K562 (cell line): ENCODE results near the gene CD19. TPM values are rescaled to one million over a fixed set of nuclear protein-coding genes. Genes with fewer than 3 reads are reported as not detected.
A peak's percentile ranks its signal among the peaks of the same experiment; 100 is the strongest.

ENCODE experiments used
- ARID1B ChIP-seq: fragments of 450-650 bp; IDR thresholded peaks from 2 replicates; pipeline ENCODE4 v1.6.1; 2016; ENCODE audit warnings: antibody characterized with exemption, mild to moderate bottlenecking, inconsistent platforms
- CBFB ChIP-seq: sonication (generic); formaldehyde crosslinking; IDR thresholded peaks from 2 replicates; pipeline ENCODE4 v1.4.0; 2020; ENCODE audit warnings: mild to moderate bottlenecking, missing genetic modification reagents
- CHD4 ChIP-seq: fragments of 200-600 bp; sonication (generic); IDR thresholded peaks from 3 replicates; pipeline ENCODE4 v1.6.1; 2012; ENCODE audit warnings: low read depth, mild to moderate bottlenecking, mixed read lengths, low read length, inconsistent platforms; ENCODE audit not compliant: insufficient read depth, insufficient replicate concordance, poor library complexity, severe bottlenecking
- EP400 ChIP-seq: fragments of 450-650 bp; IDR thresholded peaks from 2 replicates; pipeline ENCODE4 v1.6.1; 2017; ENCODE audit warnings: antibody characterized with exemption, mild to moderate bottlenecking, moderate library complexity
- ESRRA ChIP-seq: fragments of 450-650 bp; IDR thresholded peaks from 2 replicates; pipeline ENCODE4 v1.6.1; 2014; ENCODE audit warnings: low read depth, mild to moderate bottlenecking, moderate library complexity, borderline replicate concordance
- HNRNPLL ChIP-seq: fragments of 200-400 bp; formaldehyde crosslinking; IDR thresholded peaks from 2 replicates; pipeline ENCODE4 v1.6.1; 2017; ENCODE audit warnings: low read length, low read depth, mild to moderate bottlenecking; ENCODE audit not compliant: poor library complexity, severe bottlenecking
- SETDB1 ChIP-seq: IDR thresholded peaks from one replicate; pipeline ENCODE4 v1.6.1; 2012; ENCODE audit warnings: low read length, control low read depth, inconsistent platforms
- SPI1 ChIP-seq: IDR thresholded peaks from 2 replicates; pipeline ENCODE4 v1.6.1; 2011; ENCODE audit warnings: low read depth, low read length, control low read depth, borderline replicate concordance
- TSC22D4 ChIP-seq: fragments of 450-650 bp; IDR thresholded peaks from 2 replicates; pipeline ENCODE4 v1.6.1; 2016; ENCODE audit warnings: missing genetic modification characterization, missing biosample characterization, control low read depth
- ZNF140 ChIP-seq: fragments of 250-450 bp; sonication (Bioruptor Pico); IDR thresholded peaks from 2 replicates; pipeline ENCODE4 v1.8.0; 2021; ENCODE audit warnings: moderate library complexity, mild to moderate bottlenecking, inconsistent platforms
- polyA plus RNA-seq, 8 experiments: library from polyadenylated mRNA; depleted of rRNA in 4 of 8; stranded (reverse) in 5 of 8; unstranded in 3 of 8; fragments of >200 nt; fragmentation: Nextera tagmentation in 2 of 8; fragmentation: Illumina TruSeq in 1 of 8; extraction: Ambion mirVana in 2 of 8; extraction: Trizol in 1 of 8; gene quantifications; 2 replicates each; pipeline versions ENCODE4 v1.2.1 to v1.2.3, GENCODE V29; 2011 to 2014; ENCODE audit warnings: inconsistent platforms in 1 of 8, missing spikeins in 1 of 8
- total RNA-seq, 7 experiments: library from RNA; depleted of rRNA in 6 of 7; stranded (reverse); fragments of >200 nt in 6 of 7; fragmentation: Illumina TruSeq in 2 of 7; extraction: Trizol in 2 of 7; gene quantifications; 2 replicates each; pipeline versions ENCODE4 v1.2.1 to v1.2.3, GENCODE V29; 2011 to 2021; ENCODE audit warnings: low replicate concordance in 1 of 7
- TF ChIP-seq, protein P1 (sequence below): fragments of 450-650 bp; formaldehyde crosslinking; IDR thresholded peaks from 2 replicates; pipeline ENCODE4 v1.4.0; 2020; ENCODE audit warnings: mild to moderate bottlenecking, moderate library complexity
- TF ChIP-seq, protein P2 (sequence below): fragments of 250-450 bp; sonication (Bioruptor Pico); IDR thresholded peaks from 2 replicates; pipeline ENCODE4 v1.8.0; 2021; ENCODE audit warnings: mild to moderate bottlenecking, moderate library complexity
- TF ChIP-seq, protein P3 (sequence below): fragments of 450-650 bp; formaldehyde crosslinking; IDR thresholded peaks from 2 replicates; pipeline ENCODE4 v1.4.0; 2022; ENCODE audit warnings: mild to moderate bottlenecking, moderate library complexity
- TF ChIP-seq, protein P4 (sequence below): fragments of 450-650 bp; IDR thresholded peaks from 2 replicates; pipeline ENCODE4 v1.6.1; 2016; ENCODE audit warnings: low read depth

Gene CD19
- total and polyA plus RNA-seq, 9 of the 15 experiments (the other 6 are each of a cell fraction or from before 2014, with no cell fraction given), result 0.27 to 3.7 (median 2.0) TPM; not detected in 1

DNA sequence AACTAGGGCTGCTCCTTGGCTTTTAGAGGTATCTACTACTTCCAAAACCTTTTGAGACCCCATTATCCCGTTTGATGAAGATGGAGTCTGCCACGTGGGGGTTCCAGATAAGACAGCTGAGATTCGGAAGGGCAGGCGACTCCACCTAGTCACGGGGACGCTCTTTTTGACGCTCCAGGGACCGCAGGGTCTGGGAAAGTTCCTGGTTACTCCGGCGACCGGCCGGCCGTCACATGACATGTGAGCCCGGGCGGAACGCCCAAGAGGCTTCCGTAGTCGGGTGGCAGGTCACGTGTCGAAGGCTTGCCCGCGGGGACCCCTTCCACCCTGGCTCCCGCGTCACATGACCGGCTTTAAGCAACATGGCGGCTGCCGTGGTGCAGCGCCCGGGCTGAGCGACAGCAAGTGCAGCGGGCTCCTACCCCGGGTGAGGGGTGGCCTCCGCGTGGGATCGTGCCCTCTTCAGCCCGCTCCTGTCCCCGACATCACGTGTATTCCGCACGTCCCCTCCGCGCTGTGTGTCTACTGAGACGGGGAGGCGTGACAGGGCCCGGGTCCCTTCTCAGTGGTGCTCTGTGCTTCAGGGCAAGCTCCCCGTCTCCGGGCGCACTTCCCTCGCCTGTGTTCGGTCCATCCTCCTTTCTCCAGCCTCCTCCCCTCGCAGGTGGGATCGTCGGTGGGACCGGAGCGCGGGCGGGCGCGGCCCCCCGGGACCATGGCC, 42.8 kb downstream of the CD19 start, which contains the start of gene SPNS1 (continued):
- TF ChIP-seq, protein P1, sequence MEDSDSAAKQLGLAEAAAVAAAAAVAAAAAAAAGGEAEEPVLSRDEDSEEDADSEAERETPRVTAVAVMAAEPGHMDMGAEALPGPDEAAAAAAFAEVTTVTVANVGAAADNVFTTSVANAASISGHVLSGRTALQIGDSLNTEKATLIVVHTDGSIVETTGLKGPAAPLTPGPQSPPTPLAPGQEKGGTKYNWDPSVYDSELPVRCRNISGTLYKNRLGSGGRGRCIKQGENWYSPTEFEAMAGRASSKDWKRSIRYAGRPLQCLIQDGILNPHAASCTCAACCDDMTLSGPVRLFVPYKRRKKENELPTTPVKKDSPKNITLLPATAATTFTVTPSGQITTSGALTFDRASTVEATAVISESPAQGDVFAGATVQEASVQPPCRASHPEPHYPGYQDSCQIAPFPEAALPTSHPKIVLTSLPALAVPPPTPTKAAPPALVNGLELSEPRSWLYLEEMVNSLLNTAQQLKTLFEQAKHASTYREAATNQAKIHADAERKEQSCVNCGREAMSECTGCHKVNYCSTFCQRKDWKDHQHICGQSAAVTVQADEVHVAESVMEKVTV (CRISPR knock-in tag), result no peak
- TF ChIP-seq HNRNPLL (peak; percentile 47), TSC22D4 (tag) (no peak), EP400 (peak; percentile 88), SPI1 (no peak), CBFB (CRISPR knock-in tag) (peak; percentile 82), ARID1B (no peak; the same call in 1 of the 2 replicates), ZNF140 (CRISPR knock-in tag) (no peak), SETDB1 (peak; percentile 59), ESRRA (peak; percentile 72; the same call in 1 of the 2 replicates), CHD4 (no peak)
- TF ChIP-seq, protein P2, sequence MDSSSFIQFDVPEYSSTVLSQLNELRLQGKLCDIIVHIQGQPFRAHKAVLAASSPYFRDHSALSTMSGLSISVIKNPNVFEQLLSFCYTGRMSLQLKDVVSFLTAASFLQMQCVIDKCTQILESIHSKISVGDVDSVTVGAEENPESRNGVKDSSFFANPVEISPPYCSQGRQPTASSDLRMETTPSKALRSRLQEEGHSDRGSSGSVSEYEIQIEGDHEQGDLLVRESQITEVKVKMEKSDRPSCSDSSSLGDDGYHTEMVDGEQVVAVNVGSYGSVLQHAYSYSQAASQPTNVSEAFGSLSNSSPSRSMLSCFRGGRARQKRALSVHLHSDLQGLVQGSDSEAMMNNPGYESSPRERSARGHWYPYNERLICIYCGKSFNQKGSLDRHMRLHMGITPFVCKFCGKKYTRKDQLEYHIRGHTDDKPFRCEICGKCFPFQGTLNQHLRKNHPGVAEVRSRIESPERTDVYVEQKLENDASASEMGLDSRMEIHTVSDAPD, result no peak
- TF ChIP-seq, protein P3, sequence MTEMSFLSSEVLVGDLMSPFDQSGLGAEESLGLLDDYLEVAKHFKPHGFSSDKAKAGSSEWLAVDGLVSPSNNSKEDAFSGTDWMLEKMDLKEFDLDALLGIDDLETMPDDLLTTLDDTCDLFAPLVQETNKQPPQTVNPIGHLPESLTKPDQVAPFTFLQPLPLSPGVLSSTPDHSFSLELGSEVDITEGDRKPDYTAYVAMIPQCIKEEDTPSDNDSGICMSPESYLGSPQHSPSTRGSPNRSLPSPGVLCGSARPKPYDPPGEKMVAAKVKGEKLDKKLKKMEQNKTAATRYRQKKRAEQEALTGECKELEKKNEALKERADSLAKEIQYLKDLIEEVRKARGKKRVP (CRISPR knock-in tag), result no peak
- TF ChIP-seq, protein P4, sequence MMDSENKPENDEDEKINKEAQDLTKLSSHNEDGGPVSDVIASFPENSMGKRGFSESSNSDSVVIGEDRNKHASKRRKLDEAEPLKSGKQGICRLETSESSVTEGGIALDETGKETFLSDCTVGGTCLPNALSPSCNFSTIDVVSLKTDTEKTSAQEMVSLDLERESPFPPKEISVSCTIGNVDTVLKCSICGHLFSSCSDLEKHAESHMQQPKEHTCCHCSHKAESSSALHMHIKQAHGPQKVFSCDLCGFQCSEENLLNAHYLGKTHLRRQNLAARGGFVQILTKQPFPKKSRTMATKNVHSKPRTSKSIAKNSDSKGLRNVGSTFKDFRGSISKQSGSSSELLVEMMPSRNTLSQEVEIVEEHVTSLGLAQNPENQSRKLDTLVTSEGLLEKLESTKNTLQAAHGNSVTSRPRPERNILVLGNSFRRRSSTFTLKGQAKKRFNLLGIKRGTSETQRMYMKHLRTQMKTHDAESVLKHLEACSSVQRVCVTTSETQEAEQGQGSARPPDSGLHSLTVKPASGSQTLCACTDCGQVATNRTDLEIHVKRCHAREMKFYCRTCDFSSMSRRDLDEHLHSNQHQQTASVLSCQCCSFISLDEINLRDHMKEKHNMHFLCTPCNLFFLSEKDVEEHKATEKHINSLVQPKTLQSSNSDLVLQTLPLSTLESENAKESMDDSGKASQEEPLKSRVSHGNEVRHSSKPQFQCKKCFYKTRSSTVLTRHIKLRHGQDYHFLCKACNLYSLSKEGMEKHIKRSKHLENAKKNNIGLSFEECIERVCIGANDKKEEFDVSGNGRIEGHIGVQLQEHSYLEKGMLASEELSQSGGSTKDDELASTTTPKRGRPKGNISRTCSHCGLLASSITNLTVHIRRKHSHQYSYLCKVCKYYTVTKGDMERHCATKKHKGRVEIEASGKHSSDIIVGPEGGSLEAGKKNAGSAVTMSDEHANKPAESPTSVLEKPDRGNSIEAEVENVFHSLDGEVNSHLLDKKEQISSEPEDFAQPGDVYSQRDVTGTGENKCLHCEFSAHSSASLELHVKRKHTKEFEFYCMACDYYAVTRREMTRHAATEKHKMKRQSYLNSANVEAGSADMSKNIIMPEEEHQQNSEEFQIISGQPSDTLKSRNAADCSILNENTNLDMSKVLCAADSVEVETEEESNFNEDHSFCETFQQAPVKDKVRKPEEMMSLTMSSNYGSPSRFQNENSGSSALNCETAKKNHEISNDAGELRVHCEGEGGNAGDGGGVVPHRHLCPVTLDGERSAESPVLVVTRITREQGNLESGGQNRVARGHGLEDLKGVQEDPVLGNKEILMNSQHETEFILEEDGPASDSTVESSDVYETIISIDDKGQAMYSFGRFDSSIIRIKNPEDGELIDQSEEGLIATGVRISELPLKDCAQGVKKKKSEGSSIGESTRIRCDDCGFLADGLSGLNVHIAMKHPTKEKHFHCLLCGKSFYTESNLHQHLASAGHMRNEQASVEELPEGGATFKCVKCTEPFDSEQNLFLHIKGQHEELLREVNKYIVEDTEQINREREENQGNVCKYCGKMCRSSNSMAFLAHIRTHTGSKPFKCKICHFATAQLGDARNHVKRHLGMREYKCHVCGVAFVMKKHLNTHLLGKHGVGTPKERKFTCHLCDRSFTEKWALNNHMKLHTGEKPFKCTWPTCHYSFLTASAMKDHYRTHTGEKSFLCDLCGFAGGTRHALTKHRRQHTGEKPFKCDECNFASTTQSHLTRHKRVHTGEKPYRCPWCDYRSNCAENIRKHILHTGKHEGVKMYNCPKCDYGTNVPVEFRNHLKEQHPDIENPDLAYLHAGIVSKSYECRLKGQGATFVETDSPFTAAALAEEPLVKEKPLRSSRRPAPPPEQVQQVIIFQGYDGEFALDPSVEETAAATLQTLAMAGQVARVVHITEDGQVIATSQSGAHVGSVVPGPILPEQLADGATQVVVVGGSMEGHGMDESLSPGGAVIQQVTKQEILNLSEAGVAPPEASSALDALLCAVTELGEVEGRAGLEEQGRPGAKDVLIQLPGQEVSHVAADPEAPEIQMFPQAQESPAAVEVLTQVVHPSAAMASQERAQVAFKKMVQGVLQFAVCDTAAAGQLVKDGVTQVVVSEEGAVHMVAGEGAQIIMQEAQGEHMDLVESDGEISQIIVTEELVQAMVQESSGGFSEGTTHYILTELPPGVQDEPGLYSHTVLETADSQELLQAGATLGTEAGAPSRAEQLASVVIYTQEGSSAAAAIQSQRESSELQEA, result peak; percentile 99
